ENCODE data around the gene CFDP1. TPM values are rescaled to one million over a fixed set of nuclear protein-coding genes. Genes with fewer than 3 reads are reported as not detected.

CFDP1 gene
- total and polyA plus RNA-seq, 2 of the 13 experiments (the other 11 are each of a cell fraction or from before 2014, with no cell fraction given), result 78.6 to 153 TPM

DNA sequence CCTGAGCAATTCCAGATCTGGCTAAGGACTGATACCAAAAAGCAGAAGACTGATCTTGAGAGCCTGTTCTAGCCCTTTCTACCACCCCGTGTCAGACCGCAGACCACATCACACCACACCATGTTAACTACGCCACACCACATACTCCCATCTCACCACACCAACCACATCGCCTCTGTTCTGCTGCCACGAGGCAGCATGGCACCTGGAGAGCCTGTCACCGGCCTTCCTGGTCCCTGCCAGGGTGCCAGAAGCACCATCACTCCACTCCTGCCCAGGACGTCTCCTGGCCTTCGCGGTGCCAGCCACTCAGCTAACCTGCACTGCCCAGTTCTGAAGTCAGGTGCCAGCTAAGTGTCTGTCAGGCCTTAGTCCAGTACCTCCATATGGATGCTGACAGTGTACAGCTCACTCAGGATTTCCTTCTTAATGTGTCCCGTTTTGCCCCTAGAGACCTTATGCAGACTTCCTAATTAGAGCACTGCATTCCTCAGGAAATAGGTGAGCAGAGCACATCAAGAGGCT is 144.6 kb downstream of the CFDP1 start:
- BruUV-seq (replicated peaks), result no TSS peak
- no peak overlapping the region for H2AFZ ChIP-seq (ENCODE audit: low read length)
- H3K4me2 ChIP-seq (ENCODE audit: low read depth, low read length), result no peak overlapping the region
- peaks cover 19 to 29% of the 10 kb centered on the region in 2 experiments for H3K36me3 ChIP-seq (replicated peaks in 1 of 2; ENCODE audit: control insufficient read depth in 1 of 2, insufficient read depth in 2 of 2, low read length in 2 of 2)
- no peak for FAIRE-seq
- intact Hi-C loops (cut with micrococcal nuclease; ENCODE audit: unreplicated experiment) (no loop called here), in situ Hi-C loops (cut with HindIII; ENCODE audit: extremely low pct_ligation_motif_present, low pct_unique_long_range_greater_than_20kb) (no loop called here)
- CTCF ChIA-PET (ENCODE audit: low intra/inter-chr PET ratio, low total read pairs), result no interaction called here
- ATAC-seq, result peak; percentile 11; the same call in 1 of the 3 replicates
- H4K20me1 ChIP-seq (ENCODE audit: insufficient read depth, low read length), result no peaks in the 10 kb centered on the region
- over 99% methylated on average over 10 of the region's 10 CpGs for WGBS (ENCODE audit: low lambda C conversion rate)
- POLR2A ChIA-PET, result interaction anchor here (1.1 kb wide), 2 partner anchors 17 to 45 kb away, joined by 3 to 6 read pairs; no protein-coding TSS in a partner anchor
- H3K79me2 ChIP-seq (ENCODE audit: insufficient read depth, low read length), result no peaks in the 10 kb centered on the region
- H3K9ac ChIP-seq (ENCODE audit: insufficient read depth, low read depth, low read length), result no peak overlapping the region
- H3K27me3 ChIP-seq (ENCODE audit: control insufficient read depth in 1 of 2, insufficient read depth in 2 of 2, low read length in 2 of 2), result no peaks in the 10 kb centered on the region
- H3K4me1 ChIP-seq (ENCODE audit: insufficient read depth, low read length), result peaks cover 11% of the 10 kb centered on the region
- DNase-seq (ENCODE audit: low spot score), result no peak
- no peak overlapping the region for H3K4me3 ChIP-seq (replicated peaks in 1 of 3; ENCODE audit: insufficient read depth in 1 of 3, low read depth in 2 of 3, low read length in 3 of 3)
- no peak overlapping the region for H3K27ac ChIP-seq (ENCODE audit: extremely low read length, insufficient read depth, low read length)
- H3K9me3 ChIP-seq (ENCODE audit: low read length), result no peaks in the 10 kb centered on the region
- TF ChIP-seq FOXP1 (IDR thresholded peaks at IDR 0.05) (no peak), FOXP1 (CRISPR knock-in tag; IDR thresholded peaks at IDR 0.05) (no peak), SNAI1 (CRISPR knock-in tag; IDR thresholded peaks at IDR 0.05; ENCODE audit: borderline replicate concordance) (no peak), EED (CRISPR knock-in tag; IDR thresholded peaks at IDR 0.05) (no peak), ZSCAN29 (CRISPR knock-in tag; conservative IDR thresholded peaks at IDR 0.05) (no peak), ZNF724P (CRISPR knock-in tag; IDR thresholded peaks at IDR 0.05; ENCODE audit: borderline replicate concordance) (no peak), ZNF556 (CRISPR knock-in tag; IDR thresholded peaks at IDR 0.05; ENCODE audit: borderline replicate concordance) (no peak), ESRRA (CRISPR knock-in tag; IDR thresholded peaks at IDR 0.05; ENCODE audit: low read depth) (0 out of 2 replicates have a peak, but pooled peaks have one; percentile 5), KDM5B (CRISPR knock-in tag; IDR thresholded peaks at IDR 0.05; ENCODE audit: borderline replicate concordance) (no peak), POLR2A (IDR thresholded peaks at IDR 0.05; ENCODE audit: insufficient read depth in 1 of 2, low read depth in 2 of 2, low read length in 2 of 2) (0 out of 4 replicates have a peak, but pooled peaks of 1 of the 2 experiments have one; percentile 21)
- TF ChIP-seq, protein P1, sequence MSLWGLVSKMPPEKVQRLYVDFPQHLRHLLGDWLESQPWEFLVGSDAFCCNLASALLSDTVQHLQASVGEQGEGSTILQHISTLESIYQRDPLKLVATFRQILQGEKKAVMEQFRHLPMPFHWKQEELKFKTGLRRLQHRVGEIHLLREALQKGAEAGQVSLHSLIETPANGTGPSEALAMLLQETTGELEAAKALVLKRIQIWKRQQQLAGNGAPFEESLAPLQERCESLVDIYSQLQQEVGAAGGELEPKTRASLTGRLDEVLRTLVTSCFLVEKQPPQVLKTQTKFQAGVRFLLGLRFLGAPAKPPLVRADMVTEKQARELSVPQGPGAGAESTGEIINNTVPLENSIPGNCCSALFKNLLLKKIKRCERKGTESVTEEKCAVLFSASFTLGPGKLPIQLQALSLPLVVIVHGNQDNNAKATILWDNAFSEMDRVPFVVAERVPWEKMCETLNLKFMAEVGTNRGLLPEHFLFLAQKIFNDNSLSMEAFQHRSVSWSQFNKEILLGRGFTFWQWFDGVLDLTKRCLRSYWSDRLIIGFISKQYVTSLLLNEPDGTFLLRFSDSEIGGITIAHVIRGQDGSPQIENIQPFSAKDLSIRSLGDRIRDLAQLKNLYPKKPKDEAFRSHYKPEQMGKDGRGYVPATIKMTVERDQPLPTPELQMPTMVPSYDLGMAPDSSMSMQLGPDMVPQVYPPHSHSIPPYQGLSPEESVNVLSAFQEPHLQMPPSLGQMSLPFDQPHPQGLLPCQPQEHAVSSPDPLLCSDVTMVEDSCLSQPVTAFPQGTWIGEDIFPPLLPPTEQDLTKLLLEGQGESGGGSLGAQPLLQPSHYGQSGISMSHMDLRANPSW (CRISPR knock-in tag; IDR thresholded peaks at IDR 0.05; ENCODE audit: borderline replicate concordance), result no peak
- TF ChIP-seq, protein P2, sequence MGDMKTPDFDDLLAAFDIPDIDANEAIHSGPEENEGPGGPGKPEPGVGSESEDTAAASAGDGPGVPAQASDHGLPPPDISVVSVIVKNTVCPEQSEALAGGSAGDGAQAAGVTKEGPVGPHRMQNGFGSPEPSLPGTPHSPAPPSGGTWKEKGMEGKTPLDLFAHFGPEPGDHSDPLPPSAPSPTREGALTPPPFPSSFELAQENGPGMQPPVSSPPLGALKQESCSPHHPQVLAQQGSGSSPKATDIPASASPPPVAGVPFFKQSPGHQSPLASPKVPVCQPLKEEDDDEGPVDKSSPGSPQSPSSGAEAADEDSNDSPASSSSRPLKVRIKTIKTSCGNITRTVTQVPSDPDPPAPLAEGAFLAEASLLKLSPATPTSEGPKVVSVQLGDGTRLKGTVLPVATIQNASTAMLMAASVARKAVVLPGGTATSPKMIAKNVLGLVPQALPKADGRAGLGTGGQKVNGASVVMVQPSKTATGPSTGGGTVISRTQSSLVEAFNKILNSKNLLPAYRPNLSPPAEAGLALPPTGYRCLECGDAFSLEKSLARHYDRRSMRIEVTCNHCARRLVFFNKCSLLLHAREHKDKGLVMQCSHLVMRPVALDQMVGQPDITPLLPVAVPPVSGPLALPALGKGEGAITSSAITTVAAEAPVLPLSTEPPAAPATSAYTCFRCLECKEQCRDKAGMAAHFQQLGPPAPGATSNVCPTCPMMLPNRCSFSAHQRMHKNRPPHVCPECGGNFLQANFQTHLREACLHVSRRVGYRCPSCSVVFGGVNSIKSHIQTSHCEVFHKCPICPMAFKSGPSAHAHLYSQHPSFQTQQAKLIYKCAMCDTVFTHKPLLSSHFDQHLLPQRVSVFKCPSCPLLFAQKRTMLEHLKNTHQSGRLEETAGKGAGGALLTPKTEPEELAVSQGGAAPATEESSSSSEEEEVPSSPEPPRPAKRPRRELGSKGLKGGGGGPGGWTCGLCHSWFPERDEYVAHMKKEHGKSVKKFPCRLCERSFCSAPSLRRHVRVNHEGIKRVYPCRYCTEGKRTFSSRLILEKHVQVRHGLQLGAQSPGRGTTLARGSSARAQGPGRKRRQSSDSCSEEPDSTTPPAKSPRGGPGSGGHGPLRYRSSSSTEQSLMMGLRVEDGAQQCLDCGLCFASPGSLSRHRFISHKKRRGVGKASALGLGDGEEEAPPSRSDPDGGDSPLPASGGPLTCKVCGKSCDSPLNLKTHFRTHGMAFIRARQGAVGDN (CRISPR knock-in tag; IDR thresholded peaks at IDR 0.05), result 0 out of 2 replicates have a peak, but pooled peaks have one; percentile 29
- TF ChIP-seq, protein P3, sequence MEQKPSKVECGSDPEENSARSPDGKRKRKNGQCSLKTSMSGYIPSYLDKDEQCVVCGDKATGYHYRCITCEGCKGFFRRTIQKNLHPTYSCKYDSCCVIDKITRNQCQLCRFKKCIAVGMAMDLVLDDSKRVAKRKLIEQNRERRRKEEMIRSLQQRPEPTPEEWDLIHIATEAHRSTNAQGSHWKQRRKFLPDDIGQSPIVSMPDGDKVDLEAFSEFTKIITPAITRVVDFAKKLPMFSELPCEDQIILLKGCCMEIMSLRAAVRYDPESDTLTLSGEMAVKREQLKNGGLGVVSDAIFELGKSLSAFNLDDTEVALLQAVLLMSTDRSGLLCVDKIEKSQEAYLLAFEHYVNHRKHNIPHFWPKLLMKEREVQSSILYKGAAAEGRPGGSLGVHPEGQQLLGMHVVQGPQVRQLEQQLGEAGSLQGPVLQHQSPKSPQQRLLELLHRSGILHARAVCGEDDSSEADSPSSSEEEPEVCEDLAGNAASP (CRISPR knock-in tag; IDR thresholded peaks at IDR 0.05; ENCODE audit: borderline replicate concordance), result no peak
- TF ChIP-seq, protein P4, sequence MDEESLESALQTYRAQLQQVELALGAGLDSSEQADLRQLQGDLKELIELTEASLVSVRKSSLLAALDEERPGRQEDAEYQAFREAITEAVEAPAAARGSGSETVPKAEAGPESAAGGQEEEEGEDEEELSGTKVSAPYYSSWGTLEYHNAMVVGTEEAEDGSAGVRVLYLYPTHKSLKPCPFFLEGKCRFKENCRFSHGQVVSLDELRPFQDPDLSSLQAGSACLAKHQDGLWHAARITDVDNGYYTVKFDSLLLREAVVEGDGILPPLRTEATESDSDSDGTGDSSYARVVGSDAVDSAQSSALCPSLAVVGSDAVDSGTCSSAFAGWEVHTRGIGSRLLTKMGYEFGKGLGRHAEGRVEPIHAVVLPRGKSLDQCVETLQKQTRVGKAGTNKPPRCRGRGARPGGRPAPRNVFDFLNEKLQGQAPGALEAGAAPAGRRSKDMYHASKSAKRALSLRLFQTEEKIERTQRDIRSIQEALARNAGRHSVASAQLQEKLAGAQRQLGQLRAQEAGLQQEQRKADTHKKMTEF (CRISPR knock-in tag; IDR thresholded peaks at IDR 0.05), result no peak
- TF ChIP-seq, protein P5, sequence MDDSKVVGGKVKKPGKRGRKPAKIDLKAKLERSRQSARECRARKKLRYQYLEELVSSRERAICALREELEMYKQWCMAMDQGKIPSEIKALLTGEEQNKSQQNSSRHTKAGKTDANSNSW (CRISPR knock-in tag; IDR thresholded peaks at IDR 0.05; ENCODE audit: borderline replicate concordance), result no peak

Data from HepG2 (cell line).